ENCODE measurements around the gene PSMG1. TPM values are rescaled to one million over a fixed set of nuclear protein-coding genes. Genes with fewer than 3 reads are reported as not detected.

PSMG1 gene
- total and polyA plus RNA-seq, 9 of the 15 experiments (the other 6 are each of a cell fraction or from before 2014, with no cell fraction given): 54.5 to 427 (median 328) TPM

GRCh38 chr21:39183272-39184049 lies at the start of gene PSMG1 (continued):
- TF ChIP-seq ZNF609 (CRISPR knock-in tag; IDR thresholded peaks at IDR 0.05; ENCODE audit: borderline replicate concordance): peak; percentile 32; the same call in 1 of the 2 replicates
- TF ChIP-seq TCF15 (CRISPR knock-in tag; IDR thresholded peaks at IDR 0.05): no peak
- no peak for TF ChIP-seq ZNF197 (CRISPR knock-in tag; IDR thresholded peaks at IDR 0.05; ENCODE audit: low read depth)
- TF ChIP-seq STAT5A (IDR thresholded peaks at IDR 0.05; ENCODE audit: borderline replicate concordance, low read length): peak; percentile 6; the same call in 1 of the 2 replicates
- TF ChIP-seq SRSF7 (optimal IDR thresholded peaks at IDR 0.05; ENCODE audit: low read depth, low read length): no peak
- TF ChIP-seq EP300 (IDR thresholded peaks at IDR 0.05; ENCODE audit: low read length): no peak
- TF ChIP-seq OTX1 (CRISPR knock-in tag; IDR thresholded peaks at IDR 0.05): peak; percentile 58
- no peak for TF ChIP-seq PURB (CRISPR knock-in tag; IDR thresholded peaks at IDR 0.05; ENCODE audit: low read depth)
- no peak; a peak in 1 of 6 replicates for TF ChIP-seq ZBTB11 (CRISPR knock-in tag; IDR thresholded peaks at IDR 0.05)
- no peak; the same call in 1 of the 2 replicates for TF ChIP-seq SMARCE1 (IDR thresholded peaks at IDR 0.05)
- TF ChIP-seq HOXB6 (CRISPR knock-in tag; IDR thresholded peaks at IDR 0.05; ENCODE audit: borderline replicate concordance): peak; percentile 56; the same call in 1 of the 2 replicates
- TF ChIP-seq NR3C1 (CRISPR knock-in tag; IDR thresholded peaks at IDR 0.05): no peak; the same call in 1 of the 2 replicates
- peak; percentile 95 for TF ChIP-seq CTBP1 (IDR thresholded peaks at IDR 0.05; ENCODE audit: borderline replicate concordance)
- peak; percentile 66; the same call in 1 of the 2 replicates for TF ChIP-seq MBD2 (IDR thresholded peaks at IDR 0.05; ENCODE audit: borderline replicate concordance, low read depth)
- TF ChIP-seq ZKSCAN3 (CRISPR knock-in tag; IDR thresholded peaks at IDR 0.05): no peak
- no peak for TF ChIP-seq IRF2 (CRISPR knock-in tag; IDR thresholded peaks at IDR 0.05)
- no peak for TF ChIP-seq FOXA1 (IDR thresholded peaks at IDR 0.05; ENCODE audit: borderline replicate concordance)
- TF ChIP-seq BCOR (IDR thresholded peaks at IDR 0.05): peak; percentile 46; the same call in 1 of the 2 replicates
- TF ChIP-seq NCOR1 (IDR thresholded peaks at IDR 0.05): peak; percentile 37; the same call in 1 of the 2 replicates
- no peak for TF ChIP-seq TEAD2 (tag; IDR thresholded peaks at IDR 0.05)
- TF ChIP-seq ZNF124 (CRISPR knock-in tag; IDR thresholded peaks at IDR 0.05): no peak
